CD4-positive, alpha-beta T cell treated with Interleukin-4 for 4 hours (primary cell): ENCODE results near the gene TEX19.
A peak's percentile ranks its signal among the peaks of the same experiment; 100 is the strongest.
"Not testable (repeated sequence)": the region's sequence is repeated elsewhere in the genome, so short reads cannot be mapped to it uniquely, and the experiment has no call there.

Experiments used
- DNase-seq: peaks from one replicate; pipeline ENCODE4 v3.0.0-alpha.2; 2020

The TEX19 gene

DNA sequence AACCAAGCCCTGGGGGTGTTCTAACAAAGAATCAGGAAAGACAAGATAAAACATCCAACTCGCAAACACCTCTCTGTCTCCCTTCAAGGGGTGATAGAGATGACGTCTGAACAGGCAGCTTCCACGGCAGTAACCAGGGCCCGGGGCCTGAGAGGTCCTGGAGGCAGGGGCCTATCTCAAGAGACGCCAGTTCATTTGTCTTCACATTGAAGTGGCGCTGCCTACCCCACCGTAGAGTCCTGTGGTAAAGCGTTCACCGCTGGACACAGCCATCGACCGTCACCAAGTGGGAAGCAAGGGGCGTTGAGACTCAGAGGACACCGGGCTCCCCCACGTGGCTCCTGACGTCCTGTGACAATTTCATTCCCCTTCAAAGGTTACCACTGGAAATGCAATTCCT lies 33.9 kb downstream of the TEX19 start:
- no peak for DNase-seq

- no peak for DNase-seq
Observed at GRCh38 chr17:82394278-82394677, 35.2 kb downstream of the TEX19 start.

- no peak for DNase-seq
Observed at GRCh38 chr17:82396601-82397435, 37.8 kb downstream of the TEX19 start.

DNA sequence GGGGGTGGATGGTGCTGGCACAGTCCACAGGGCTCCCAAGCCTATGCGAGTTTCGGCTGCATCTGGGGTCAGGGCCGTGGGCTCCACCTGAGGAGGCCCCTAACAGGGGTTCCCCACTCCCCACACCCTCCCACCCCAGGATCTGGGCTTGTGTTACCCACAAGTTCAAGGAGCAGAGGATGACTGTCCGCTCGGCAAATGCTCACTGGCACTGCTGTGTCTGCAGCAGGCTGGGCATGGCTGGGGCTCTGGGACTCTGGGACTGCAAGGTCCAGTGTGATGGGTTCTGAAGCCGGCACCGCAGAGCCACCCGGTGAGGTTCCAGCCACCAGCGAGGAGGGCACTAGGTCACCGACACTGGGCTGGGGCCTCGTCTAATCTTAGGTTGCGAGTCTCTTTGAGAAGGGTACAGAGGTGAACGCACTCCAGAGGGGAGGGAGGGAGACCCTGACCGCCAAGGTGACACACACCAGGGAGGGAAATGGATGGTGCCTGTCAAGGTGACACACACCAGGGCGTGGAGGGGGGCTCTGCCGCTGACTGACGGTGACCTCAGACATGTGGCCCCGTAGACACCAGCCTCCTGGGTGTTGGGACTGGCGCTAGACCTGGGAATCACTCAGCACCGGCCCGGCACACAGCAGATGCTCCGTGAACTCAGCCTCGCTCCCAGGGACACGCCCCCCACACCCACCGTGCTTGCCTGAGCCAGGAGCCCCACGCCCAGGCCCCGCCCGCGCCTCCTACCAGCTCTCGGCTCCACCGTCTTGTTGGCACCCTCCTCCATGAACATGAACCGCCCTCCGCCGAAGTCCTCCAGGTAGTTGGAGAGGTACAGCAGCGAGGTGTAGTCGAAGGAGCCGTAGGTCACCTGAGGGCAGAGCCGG lies 38.6 kb downstream of the TEX19 start:
- DNase-seq: no peak

DNA sequence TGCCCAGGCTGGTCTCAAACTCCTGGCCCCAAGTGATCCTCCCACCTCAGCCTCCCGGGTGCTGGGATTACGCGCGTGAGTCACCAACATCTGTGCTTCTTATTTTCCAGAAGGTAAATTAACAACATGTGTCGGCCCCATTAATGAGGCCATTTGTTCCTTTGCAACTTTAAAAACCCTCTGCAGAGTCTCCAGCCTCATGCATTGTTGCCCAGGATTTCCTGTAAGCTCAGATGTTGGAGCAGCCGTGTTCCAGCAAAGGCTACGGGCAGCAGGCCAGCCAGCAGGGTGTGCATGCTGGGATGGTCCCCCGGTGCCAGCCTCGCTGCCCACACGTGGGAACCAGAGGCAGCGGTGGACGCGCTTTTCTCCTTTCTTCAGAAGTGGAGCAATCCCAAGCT lies 40.0 kb downstream of the TEX19 start:
- DNase-seq: no peak

- no peak for DNase-seq
Observed at GRCh38 chr17:82399601-82400101, 40.6 kb downstream of the TEX19 start.

DNA sequence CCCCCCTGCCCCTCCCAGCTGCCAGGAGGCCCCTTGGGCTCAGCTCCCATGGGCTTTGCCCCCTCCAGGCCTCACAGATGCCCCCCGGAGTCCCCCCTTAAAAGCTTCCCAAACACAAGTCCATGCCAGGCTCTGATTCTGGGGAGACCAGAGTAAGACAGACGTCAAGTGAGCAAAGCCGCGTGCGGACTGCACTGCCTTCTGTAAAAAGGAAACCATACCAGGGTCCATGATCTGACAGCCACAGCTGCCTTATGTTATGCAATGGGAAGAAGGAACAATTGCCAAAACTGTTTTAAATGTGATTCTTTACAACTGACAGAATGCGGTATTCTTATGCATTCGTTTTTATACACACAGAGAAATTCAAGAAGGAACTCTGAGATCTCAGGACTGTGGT lies 41.2 kb downstream of the TEX19 start:
- no peak for DNase-seq

GRCh38 chr17:82400830-82401229 lies 41.8 kb downstream of the TEX19 start:
- peak; percentile 47 for DNase-seq

GRCh38 chr17:82402865-82403264 lies 43.8 kb downstream of the TEX19 start:
- no peak for DNase-seq

- no peak for DNase-seq
Observed at GRCh38 chr17:82403662-82404660, 44.9 kb downstream of the TEX19 start.

- no peak for DNase-seq
Observed at GRCh38 chr17:82405051-82405450, 46.0 kb downstream of the TEX19 start.

DNA sequence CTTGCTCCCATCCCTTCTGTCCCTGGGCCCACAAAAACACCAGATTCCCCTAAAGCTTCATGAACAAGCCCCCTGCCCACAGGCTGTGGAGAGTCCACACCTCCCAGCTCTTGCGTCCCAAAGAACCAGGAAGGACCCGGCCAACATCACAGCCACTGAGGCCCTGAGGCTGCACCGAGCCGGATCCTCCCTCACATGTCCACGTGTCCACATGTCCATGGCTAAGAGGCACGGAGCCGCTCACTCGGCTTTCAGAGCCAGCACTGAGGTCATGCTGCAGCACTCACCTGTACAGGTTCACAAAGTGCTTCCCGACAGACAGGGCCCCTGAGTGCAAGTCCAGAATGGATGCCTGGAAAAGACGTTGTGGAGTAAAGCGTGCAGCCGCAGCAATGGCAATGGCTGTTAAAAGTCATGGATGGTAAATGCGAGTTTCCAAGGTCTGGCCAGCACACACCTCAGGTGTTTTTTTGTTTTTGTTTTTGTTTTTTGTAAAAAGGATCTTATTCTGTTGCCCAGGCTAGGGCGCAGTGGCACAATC lies 47.2 kb downstream of the TEX19 start:
- no peak for DNase-seq

DNA sequence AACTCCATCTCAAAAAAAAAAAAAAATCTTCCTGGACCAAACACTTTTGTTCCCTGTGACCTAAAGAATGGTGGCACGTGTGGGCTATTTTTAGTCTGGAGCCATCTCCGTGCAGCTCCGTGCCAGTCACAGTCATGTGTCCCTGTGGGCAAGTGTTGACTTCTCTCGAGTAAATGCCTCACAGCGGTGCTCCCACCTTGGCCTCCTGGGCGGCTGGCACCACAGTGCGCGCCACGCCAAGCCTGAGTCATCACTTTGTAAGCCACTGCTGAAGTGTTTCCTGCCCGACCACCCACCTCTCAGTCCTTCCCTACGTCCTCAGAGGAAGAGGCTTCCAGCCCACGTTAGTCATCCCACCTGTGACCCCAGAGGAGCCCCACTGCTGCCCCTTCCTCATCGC lies 48.2 kb downstream of the TEX19 start:
- no peak for DNase-seq

- DNase-seq: no peak
Observed at GRCh38 chr17:82408288-82408937, 49.4 kb downstream of the TEX19 start.

DNA sequence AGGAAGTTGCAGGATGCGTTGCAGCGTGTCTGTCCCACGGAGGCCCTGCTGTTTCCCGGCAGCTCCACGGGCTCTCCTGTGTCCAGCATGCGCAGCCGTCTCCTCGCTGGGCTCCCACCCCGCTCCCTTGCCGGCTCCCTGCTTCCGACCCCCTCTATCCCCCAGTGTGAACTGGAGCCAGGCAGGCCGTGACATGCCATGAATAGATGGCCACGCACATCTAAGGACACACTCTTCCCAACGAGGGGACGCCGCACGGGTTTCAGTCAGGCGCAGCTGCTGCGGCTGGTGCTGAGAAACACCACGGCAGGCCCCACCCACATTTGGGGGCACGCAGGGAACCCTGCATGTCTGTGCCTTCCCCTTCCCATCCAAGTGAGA lies 49.9 kb downstream of the TEX19 start:
- DNase-seq: no peak

GRCh38 chr17:82410014-82410716 lies 51.1 kb downstream of the TEX19 start:
- no peak for DNase-seq

DNA sequence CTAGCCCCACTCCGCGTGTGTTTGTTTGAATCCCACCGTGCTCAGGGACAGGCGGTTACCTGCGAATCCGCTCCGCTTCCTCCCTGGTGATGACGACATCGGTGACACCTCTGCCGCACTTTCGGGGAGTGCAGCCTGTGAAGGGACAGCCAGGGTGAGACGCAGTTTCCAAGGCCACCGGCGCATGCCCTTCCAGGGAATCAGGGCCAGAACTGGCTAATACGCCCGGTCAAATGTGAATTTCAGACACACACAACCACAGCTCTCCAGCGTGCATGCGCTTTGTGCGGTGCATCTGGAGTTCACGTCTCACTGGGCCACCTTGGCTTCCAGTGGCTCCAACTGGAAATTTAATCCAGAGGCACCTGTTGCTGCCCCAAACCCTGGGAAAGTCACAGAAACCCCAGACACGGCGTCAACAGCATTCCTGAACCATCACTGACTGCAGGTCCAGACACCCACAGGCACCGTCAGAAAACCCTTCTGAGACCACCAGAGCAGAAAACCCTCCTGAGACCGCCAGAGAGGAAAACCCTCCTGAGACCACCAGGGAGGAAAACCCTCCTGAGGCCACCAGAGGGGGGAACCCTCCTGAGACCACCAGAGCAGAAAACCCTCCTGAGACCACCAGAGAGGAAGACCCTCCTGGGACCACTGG lies 52.5 kb downstream of the TEX19 start:
- no peak for DNase-seq

DNA sequence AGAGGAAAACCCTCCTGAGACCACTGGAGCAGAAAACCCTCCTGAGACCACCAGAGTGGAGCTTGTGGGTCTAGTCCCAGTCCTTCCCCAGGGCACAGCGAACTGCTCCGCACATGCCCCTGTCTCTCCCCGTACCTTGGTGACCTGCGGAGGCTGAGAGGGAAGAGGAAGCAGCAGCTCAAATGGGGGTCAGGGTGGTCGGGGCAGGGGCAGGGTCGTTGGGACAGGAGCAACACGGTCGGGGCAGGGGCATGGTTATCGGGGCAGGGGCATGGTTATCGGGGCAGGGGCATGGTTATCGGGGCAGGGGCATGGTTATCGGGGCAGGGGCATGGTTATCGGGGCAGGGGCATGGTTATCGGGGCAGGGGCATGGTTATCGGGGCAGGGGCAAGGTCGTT lies 53.0 kb downstream of the TEX19 start:
- DNase-seq: not testable (repeated sequence)

GRCh38 chr17:82412535-82413520 lies 53.8 kb downstream of the TEX19 start:
- no peak for DNase-seq
